Fibroblast of upper back skin (primary cell): ENCODE measurements around the gene GNL3.
"Not testable (repeated sequence)": the region's sequence is repeated elsewhere in the genome, so short reads cannot be mapped to it uniquely, and the experiment has no call there.

ENCODE experiments used
- DNase-seq: peaks from one replicate; pipeline ENCODE4 v3.0.0-alpha.2; 2013

GNL3 gene

DNA sequence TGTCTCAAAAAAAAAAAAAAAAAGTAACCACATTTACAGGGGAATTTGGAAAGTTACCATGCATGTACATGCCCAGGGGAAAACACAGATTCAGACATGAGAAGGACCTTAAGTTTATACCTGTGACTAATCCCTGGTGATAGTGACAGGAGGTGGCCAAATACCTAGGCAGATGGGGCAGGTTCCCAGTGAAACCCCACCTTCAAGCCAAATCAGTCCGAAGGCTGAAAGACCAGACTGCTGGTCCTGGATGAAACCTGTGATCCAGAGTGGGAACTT lies 35.8 kb downstream of the GNL3 start:
- DNase-seq = no peak

DNA sequence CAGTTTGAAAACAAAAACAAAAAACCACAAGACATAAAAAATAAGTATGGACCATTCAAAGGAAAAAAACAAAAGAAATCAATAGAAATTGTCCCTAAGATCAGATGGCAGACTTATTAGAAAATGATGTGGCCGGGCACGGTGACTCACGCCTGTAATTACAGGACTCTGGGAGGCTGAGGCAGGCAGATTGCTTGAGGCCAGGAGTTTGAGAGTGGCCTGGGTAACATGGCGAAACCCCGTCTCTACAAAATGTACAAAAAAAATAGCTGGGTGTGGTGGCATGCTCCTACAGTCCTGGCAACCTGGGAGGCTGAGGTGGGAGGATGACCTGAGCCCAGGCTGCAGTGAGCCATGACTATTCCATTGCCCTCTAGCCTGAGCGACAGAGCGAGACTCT lies 36.7 kb downstream of the GNL3 start:
- DNase-seq = no peak

DNA sequence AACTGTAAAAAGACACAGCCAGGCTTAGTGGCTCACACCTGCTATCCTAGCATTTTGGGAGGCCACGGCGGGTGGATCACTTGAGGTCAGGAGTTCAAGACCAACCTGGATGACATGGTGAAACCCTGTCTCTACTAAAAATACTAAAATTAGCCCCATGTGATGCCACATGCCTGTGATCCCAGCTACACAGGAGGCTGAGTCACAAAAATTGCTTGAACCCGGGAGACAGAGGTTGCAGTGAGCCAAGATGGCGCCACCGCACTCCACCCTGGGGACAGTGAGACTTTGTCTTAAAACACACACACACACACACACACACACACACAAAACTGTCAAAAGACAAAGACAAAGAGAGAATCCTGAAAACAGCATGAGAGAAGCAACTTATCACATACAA lies 38.1 kb downstream of the GNL3 start:
- DNase-seq = no peak

DNA sequence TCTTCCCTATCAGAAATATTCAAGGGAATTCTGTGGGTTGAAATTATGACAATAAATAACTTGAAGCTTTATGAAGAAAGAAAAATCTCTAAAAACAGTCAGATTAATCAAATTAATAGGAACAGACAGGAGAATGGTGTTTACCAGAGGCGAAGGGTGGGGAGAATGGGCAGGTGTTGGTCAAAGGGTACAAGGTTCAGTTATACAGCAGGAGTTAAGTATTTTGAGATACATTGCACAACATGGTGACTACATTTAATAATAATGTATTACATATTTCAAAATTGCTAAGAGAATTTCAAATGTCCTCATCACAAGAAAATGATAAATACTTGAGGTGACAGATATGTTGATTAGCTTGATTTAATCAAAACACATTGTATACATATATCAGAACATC lies 38.7 kb downstream of the GNL3 start:
- no peak for DNase-seq

DNA sequence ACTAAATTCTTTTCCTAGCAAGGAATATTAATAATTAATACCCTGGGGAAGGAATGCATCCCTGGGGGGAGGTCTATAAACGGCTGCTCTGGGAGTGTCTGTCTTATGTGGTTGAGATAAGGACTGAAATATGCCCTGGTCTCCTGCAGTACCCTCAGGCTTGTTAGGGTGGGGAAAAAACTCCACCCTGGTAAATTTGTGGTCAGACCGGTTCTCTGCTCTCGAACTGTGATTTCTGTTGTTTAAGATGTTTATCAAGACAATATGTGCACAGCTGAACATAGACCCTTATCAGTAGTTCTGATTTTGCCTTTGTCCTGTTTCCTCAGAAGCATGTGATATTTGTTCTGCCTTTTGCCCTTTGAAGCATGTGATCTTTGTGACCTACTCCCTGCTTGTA lies 42.9 kb downstream of the GNL3 start:
- not testable (repeated sequence) for DNase-seq

DNA sequence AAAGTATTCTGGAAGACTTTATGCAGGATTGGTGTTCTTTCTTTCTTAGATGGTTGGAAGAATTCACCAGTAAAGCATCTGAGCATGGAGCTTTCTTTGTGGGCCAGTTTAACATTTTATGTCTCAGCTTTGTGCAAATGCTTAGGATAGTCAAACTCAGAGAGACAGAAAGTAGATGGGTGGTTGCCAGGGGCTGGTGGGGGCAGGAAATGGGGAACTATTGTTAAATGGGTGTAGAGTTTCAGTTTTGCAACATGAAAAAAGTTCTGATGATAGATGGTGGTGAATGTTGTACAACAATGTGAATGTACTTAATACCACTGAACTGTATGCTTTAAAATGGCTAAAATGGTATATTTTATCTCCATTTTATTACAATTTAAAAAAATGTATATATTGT lies 44.8 kb downstream of the GNL3 start:
- no peak for DNase-seq

DNA sequence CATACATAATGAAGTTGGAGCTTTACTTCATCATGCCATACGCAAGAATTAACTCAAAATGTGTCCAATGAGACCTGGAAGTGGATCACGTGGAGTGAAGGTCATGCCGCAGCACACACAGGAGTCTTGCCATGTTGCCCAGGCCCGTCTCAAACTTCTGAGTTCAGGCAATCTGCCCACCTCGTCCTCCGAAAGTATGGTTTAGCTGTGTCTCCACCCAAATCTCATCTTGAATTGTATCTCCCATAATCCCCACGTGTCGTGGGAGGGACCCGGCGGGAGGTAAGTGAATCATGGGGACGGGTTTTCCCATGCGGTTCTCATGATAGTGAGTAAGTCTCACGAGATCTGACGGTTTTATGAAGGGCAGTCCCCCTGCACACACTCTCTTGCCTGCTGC lies 45.8 kb downstream of the GNL3 start:
- no peak for DNase-seq

DNA sequence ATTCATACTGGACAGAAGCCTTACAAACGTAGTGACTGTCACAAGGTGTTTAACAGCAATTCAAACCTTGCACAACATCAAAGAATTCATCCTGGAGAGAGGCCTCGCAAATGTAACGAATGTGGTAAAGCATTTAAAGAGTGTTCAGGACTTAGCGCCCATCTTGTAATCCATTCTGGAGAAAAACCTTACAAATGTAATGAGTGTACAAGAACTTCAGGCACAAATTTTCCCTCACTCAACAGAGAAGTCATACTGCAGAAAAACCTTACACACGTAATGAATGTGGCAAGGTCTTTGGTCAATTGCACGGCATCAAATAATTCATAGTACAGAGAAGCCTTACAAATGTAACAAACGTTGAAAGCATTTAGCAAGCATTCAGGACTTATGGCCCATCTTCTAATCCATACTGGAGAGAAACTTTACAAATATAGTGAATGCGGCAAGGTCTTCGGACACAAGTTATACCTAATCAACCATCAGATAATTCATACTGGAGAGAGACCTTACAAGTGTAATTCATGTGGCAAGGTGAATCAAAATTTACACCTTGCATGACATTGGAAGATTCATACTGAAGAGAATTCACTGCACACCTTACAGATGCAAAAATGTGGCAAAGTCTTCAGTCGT lies 47.5 kb downstream of the GNL3 start:
- no peak for DNase-seq

DNA sequence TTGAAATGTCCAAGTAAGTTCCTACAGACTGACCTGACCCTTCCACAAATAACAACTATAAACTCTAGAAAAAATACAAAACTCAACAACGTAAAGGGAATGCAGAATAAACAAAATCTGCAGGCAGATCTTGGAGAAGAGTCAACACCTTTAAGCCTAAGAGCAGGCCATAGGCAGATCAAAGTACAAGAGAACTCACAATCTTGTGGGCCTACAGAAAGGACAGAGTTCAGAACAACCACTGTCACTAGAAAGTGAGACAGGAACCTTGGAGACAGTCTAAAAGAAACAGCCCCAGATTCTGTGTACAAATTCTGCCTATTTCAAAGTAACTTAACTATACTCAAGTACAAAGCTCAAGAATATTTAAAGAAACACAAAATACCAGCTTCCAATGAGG lies 53.9 kb downstream of the GNL3 start:
- DNase-seq = no peak

DNA sequence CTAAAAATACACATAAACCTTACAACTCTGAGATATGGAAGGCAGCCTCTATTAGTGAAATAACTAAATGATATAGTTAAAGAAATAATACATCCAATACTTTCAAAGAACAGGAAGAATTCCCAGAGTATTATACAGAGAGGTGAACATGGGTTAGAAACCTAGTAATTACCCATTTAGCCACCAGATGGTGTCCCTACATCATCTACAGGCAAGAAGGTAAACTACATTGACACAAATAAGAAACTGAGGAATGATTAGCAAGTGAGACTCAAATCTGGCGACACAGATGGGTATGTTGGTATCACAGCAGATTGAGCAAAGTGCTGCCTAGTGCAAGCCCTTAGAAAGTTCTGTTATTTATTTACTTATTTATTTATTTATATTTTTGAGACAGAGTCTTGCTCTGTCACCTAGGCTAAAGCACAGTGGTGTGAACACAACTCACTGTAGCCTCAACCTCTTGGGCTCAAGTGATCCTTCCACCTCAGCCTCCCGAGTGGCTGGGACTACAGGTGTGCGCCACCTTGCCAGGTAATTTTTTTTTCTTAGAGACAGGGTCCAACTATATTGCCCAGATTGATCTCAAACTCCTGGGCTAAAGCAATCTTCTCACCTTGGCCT lies 56.7 kb downstream of the GNL3 start:
- peak; percentile 23 for DNase-seq

DNA sequence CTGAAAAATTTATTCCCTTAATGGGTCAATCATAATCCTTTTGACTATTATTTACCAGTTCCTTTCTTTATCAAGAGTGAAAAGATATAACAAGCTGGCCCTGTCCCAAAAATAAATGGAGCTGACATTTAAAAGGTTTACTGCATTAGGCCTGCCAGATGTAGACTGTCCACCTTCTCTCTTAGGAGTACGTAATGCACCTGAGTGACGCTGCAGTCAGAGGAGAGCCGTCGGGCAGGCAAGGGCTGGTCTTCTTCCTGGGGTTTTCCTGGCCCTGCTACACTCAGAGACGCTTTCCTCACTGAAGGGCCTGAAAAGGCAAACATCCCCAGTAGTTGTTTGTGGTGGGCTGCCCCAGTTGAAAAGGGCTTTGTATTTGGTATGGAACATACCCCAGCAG lies 57.3 kb downstream of the GNL3 start:
- no peak for DNase-seq

DNA sequence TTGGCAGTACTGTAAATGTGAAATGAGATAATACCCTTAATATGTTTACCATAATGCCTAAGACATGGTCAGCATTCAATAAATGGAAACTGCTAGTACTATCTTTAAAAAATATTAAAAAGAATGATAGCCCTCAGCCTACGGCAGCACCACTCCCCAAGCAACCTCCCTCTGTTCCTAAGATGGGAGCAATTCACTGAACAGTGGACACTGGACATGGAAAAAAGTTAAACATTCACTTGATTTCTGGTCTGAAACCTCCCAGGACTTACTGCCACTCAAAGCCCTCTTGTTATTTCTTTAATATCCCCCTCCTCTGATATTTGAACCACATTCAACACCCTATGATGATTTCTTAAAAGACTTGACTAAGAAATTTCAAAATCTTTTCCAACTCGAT lies 57.9 kb downstream of the GNL3 start:
- no peak for DNase-seq
